Activated T-helper 1 cell treated with anti-CD3 and anti-CD28 coated beads, Interleukin-12 subunit alpha, Interleukin-12 subunit beta, Interleukin-2, Interleukin-4 antibody, amounts not matched to agents 30 ng/mL and 10 ng/mL and 1 ng/mL, durations not matched to agents 14 hours and 24 hours and 36 hours (primary cell): ENCODE data around the gene SLC4A1. TPM values are rescaled to one million over a fixed set of nuclear protein-coding genes. Genes with fewer than 3 reads are reported as not detected.

Source experiments
- DNase-seq: peaks from one replicate; pipeline ENCODE4 v3.0.0; 2021; ENCODE audit warnings: low spot score
- H3K27ac Mint-ChIP-seq: one replicate; pipeline ENCODE4 v1.8.0; 2021; ENCODE audit warnings: mild to moderate bottlenecking, mixed read lengths
- H3K27me3 Mint-ChIP-seq: one replicate; pipeline ENCODE4 v1.8.0; 2022; ENCODE audit warnings: mild to moderate bottlenecking, moderate library complexity, mixed read lengths; ENCODE audit not compliant: insufficient read depth
- H3K36me3 Mint-ChIP-seq: one replicate; pipeline ENCODE4 v1.8.0; 2021; ENCODE audit warnings: low read depth, mixed read lengths
- H3K4me1 Mint-ChIP-seq: one replicate; pipeline ENCODE4 v1.8.0; 2021; ENCODE audit warnings: low read depth, mixed read lengths
- H3K4me3 Mint-ChIP-seq: one replicate; pipeline ENCODE4 v1.8.0; 2021; ENCODE audit warnings: mild to moderate bottlenecking, moderate library complexity, mixed read lengths
- H3K9me3 Mint-ChIP-seq: one replicate; pipeline ENCODE4 v1.8.0; 2021; ENCODE audit warnings: mixed read lengths
- intact Hi-C: fragments of 100-400 bp; cut with micrococcal nuclease; formaldehyde crosslinking; loops from one replicate; pipeline ENCODE4 v1.15.1; 2024
- total RNA-seq: library from RNA; stranded (reverse); gene quantifications from 2 replicates; pipeline ENCODE4 v1.2.3, GENCODE V29; 2022

Gene SLC4A1
- total RNA-seq, 1 donor from 2014 or later: not detected

DNA sequence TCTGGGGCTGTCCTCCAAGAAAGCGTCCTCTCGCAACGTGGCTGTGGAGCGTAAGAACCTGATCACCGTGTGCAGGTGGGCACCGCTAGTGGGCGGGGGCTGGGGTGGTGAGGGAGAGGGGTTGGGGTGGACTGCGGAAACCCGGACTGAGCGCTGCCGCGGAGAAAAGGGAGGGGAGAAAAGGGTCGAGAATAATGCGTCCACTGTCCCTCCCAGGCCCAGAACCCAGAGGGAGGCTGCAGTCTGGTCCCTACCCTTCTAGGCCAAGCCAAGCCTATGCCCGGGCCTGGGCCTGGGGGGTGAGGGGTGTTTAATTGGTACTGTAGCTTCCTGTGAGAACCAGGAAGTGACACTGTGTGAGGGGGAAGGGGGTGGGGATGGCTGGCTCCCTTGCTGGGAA lies 40.9 kb upstream of the SLC4A1 start:
- intact Hi-C loops: loop anchor here (1.0 to 5.0 kb wide), 4 partner anchors 15 to 302 kb away; partner anchors contain the start of genes GRN and SLC25A39
- peaks cover 31% of the 10 kb centered on the region for H3K27me3 Mint-ChIP-seq
- H3K4me1 Mint-ChIP-seq: no peaks in the 10 kb centered on the region
- no peak overlapping the region for H3K27ac Mint-ChIP-seq
- no peaks in the 10 kb centered on the region for H3K36me3 Mint-ChIP-seq
- H3K9me3 Mint-ChIP-seq: no peaks in the 10 kb centered on the region
- no peak for DNase-seq
- no peak overlapping the region for H3K4me3 Mint-ChIP-seq

- H3K9me3 Mint-ChIP-seq: no peaks in the 10 kb centered on the region
- intact Hi-C loops: loop anchor here (1.0 to 5.0 kb wide), 4 partner anchors 16 to 301 kb away; partner anchors contain the start of genes GRN and SLC25A39
- no peaks in the 10 kb centered on the region for H3K4me1 Mint-ChIP-seq
- H3K36me3 Mint-ChIP-seq: no peaks in the 10 kb centered on the region
- peak within 1 kb of the TSS; percentile 57 for H3K4me3 Mint-ChIP-seq
- peaks cover 28% of the 10 kb centered on the region for H3K27me3 Mint-ChIP-seq
- DNase-seq: peak; percentile 79
- H3K27ac Mint-ChIP-seq: no peak within 1 kb of the TSS
Measured at GRCh38 chr17:44308320-44308818, 40.4 kb upstream of the SLC4A1 start, which contains the start of gene RUNDC3A. RUNDC3A (plus strand) TSS chr17:44308601; CDS start chr17:44308833, 232 bp downstream.

DNA sequence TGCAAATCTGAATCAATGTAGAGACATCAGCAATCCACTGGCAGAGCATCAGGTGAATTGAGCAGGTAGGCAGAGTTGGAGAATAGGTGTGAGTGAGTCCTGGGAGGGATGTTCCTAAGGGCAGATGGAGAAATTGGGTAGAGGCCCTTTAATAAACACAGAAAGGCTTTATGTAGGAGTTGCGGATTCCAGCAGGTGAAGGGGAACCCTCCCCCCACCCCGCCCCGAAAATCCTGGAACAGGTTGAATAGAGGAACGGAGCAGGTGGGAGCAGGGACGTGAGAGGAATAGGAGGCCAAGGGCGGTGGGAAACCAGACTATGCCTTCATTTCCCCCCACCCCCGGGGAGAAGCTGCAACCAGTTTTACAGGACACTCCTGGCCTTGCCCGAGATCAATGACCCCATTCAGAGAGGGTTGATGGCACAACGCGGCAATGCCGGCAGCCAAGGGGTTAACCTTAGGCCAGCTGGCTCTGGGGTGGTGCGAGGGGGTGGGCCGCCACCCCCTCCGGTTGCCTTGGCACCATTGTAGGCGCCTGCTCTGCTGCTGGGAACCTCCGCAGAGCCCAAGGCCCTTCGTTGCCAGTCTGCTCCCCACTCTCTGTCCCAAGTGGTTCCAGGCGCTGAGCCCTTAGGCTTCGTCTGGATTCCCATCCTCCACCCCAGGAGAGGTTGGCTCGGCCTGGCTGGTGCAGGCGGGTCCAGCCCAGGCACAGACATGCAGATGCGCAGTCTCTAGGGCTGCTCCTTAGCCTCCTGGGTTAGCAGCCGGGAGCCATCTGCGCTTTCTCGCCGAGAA lies 39.7 kb upstream of the SLC4A1 start:
- H3K9me3 Mint-ChIP-seq: no peaks in the 10 kb centered on the region
- DNase-seq: no peak
- H3K27ac Mint-ChIP-seq: no peak overlapping the region
- no peaks in the 10 kb centered on the region for H3K36me3 Mint-ChIP-seq
- H3K4me1 Mint-ChIP-seq: no peaks in the 10 kb centered on the region
- intact Hi-C loops: loop anchor here (1.0 to 5.0 kb wide), 4 partner anchors 17 to 300 kb away; partner anchors contain the start of genes GRN and SLC25A39
- peak overlapping the region; percentile 57 for H3K4me3 Mint-ChIP-seq
- H3K27me3 Mint-ChIP-seq: peaks cover 31% of the 10 kb centered on the region

DNA sequence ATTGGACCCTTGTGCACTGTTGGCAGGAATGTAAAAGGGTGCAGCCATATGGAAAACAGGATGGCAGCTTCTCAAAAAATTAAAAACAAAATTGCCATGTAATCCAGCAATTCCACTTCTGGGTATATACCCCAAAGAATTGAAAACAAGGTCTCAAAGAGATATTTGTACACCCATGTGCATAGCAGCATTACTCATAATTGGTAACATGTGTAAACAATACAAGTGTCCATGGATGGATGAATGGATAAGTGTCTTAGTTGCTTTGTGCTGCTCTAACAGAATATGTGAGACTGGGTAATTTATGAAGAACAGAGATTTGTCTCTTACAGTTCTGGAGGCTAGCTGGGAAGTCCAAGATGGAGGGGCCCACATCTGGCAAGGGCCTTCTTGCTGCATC lies 36.7 kb upstream of the SLC4A1 start:
- H3K4me1 Mint-ChIP-seq: no peaks in the 10 kb centered on the region
- no peak for DNase-seq
- H3K27ac Mint-ChIP-seq: no peak overlapping the region
- intact Hi-C loops: loop anchor here (5.0 kb wide), 1 partner anchor 297 kb away; no protein-coding TSS in a partner anchor
- H3K4me3 Mint-ChIP-seq: no peak overlapping the region
- H3K36me3 Mint-ChIP-seq: no peaks in the 10 kb centered on the region
- H3K27me3 Mint-ChIP-seq: peaks cover 29% of the 10 kb centered on the region
- no peaks in the 10 kb centered on the region for H3K9me3 Mint-ChIP-seq

GRCh38 chr17:44297975-44298374 lies 30.0 kb upstream of the SLC4A1 start:
- H3K27me3 Mint-ChIP-seq: peaks cover 19% of the 10 kb centered on the region
- no peak overlapping the region for H3K27ac Mint-ChIP-seq
- H3K4me1 Mint-ChIP-seq: peaks cover 6% of the 10 kb centered on the region

DNA sequence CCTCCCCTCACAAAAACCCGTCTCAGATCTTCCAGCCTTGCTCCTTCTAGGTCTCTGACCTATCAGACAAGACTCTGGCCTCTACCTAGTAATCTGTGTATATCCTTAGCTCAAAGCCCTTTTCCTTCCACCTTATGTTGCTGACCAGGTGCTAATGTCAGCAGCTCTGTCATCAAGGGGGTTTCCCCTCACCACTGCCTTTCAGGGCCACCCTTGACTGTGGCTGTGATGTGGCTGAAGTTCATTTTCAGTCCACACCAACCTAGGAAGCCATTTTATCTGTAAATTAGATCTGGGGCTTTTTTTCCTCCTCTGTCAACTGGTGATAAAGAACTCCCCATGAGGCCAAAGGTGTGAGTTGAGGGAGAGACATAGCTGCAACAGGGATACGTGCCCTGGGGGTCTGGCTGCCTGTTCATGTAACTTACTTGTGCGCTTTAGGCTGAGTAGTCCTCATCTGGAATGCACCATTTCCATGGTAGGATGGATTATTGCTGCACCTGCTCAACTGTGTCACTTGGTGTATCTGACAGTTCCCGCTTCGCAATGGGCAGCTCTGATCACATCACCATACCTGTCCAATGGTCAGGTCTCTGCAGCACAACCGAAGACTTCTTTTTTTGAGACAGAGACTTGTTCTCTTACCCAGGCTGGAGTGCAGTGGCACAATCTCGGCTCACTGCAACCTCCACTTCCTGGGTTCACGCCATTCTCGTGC lies 25.7 kb upstream of the SLC4A1 start:
- DNase-seq: no peak
- intact Hi-C loops: no loop called here

More at GRCh38 chr17:44297975-44298374, 30.0 kb upstream of the SLC4A1 start:
- Mint-ChIP-seq H3K4me3 (no peak overlapping the region), H3K36me3 (no peaks in the 10 kb centered on the region), H3K9me3 (no peaks in the 10 kb centered on the region)
- DNase-seq: no peak
- intact Hi-C loops: no loop called here

GRCh38 chr17:44287651-44288050 lies 19.7 kb upstream of the SLC4A1 start:
- H3K27me3 Mint-ChIP-seq: peaks cover 8% of the 10 kb centered on the region
- intact Hi-C loops: no loop called here
- H3K27ac Mint-ChIP-seq: no peak overlapping the region
- no peaks in the 10 kb centered on the region for H3K9me3 Mint-ChIP-seq
- no peak overlapping the region for H3K4me3 Mint-ChIP-seq
- H3K36me3 Mint-ChIP-seq: no peaks in the 10 kb centered on the region
- DNase-seq: no peak
- H3K4me1 Mint-ChIP-seq: no peaks in the 10 kb centered on the region

More for the DNA sequence above, 25.7 kb upstream of the SLC4A1 start:
- H3K27me3 Mint-ChIP-seq: peaks cover 10% of the 10 kb centered on the region
- peaks cover 6% of the 10 kb centered on the region for H3K4me1 Mint-ChIP-seq
- H3K9me3 Mint-ChIP-seq: no peaks in the 10 kb centered on the region
- no peak overlapping the region for H3K27ac Mint-ChIP-seq
- H3K36me3 Mint-ChIP-seq: no peaks in the 10 kb centered on the region
- H3K4me3 Mint-ChIP-seq: no peak overlapping the region

DNA sequence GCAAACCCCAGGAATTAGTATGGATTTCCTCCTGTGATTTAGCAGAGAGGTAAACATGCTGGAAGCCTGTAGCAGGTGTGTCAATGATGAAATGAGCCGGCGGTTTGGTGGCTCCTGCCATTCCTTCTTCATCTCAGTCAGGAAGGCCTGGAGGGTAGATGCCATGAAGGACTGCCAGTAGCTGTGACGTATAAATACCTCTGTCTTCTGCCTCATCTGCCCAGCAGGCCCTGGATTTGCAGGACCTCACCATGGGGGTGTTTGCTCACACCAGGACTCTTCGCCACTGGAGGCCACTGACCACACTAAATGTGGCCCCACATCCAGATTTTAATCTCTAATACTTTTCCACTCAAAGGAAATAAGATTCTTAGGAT lies 16.1 kb upstream of the SLC4A1 start:
- H3K9me3 Mint-ChIP-seq: no peaks in the 10 kb centered on the region
- H3K36me3 Mint-ChIP-seq: no peaks in the 10 kb centered on the region
- no peak for DNase-seq
- peaks cover 13% of the 10 kb centered on the region for H3K4me1 Mint-ChIP-seq
- H3K4me3 Mint-ChIP-seq: no peak overlapping the region
- peaks cover 5% of the 10 kb centered on the region for H3K27me3 Mint-ChIP-seq
- no peak overlapping the region for H3K27ac Mint-ChIP-seq
- intact Hi-C loops: no loop called here

DNA sequence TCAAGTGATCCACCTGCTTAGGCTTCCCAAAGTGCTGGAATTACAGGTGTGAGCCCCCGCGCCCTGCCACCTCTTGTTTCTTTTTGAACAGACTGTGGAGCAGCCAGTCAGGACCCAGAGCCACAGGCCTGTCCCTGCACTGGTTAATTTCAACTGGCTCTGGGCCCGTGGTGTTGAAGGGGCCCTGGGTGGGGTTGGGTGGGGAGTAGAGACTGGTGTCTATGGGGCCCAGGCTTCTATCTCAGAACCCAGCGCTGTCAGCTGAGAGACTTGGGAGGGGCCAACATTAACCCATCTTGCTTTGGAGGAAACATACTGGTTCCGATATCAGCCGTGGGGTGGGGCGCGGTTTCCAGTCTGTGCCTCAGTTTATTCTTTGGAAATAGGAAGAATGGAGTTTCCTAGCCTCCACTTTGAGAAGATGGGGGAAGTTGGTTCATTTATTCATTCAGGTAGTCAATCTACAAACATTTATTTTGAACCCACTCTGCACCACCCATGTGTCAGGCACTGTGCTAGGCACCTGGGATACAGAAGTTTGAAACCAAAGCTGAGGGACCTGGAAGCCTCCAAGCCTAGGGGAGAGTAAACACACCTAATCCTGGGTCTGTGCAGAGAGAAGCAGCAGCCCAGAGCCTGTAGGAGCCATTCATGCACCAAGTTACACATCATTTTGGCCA lies 15.5 kb upstream of the SLC4A1 start:
- H3K36me3 Mint-ChIP-seq: no peaks in the 10 kb centered on the region
- peaks cover 8% of the 10 kb centered on the region for H3K27me3 Mint-ChIP-seq
- H3K4me3 Mint-ChIP-seq: no peak overlapping the region
- no peak for DNase-seq
- H3K27ac Mint-ChIP-seq: no peak overlapping the region
- intact Hi-C loops: no loop called here
- H3K9me3 Mint-ChIP-seq: no peaks in the 10 kb centered on the region
- peaks cover 13% of the 10 kb centered on the region for H3K4me1 Mint-ChIP-seq

DNA sequence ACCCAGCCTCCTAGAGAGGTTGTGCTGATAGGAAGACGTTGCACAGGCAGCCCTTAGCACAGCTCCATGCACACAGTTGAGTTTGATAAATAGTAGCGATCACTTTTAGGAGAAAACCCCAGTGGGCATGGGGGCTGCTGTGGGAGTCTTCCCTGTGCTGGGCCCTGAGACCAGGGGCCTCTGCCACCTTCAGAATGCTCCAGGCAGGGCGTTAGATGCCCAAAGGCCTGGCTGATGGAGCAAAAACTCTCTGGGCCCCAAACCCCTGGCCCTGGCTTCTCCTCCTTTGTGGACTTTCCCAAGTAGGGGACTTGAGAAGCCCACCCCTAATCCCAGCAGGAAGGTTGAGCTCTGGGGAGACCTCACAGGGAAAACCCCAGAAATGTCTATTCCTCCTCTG lies 14.3 kb upstream of the SLC4A1 start:
- Mint-ChIP-seq H3K9me3 (no peaks in the 10 kb centered on the region), H3K4me3 (no peak overlapping the region), H3K27me3 (peaks cover 8% of the 10 kb centered on the region), H3K36me3 (no peaks in the 10 kb centered on the region), H3K4me1 (peaks cover 13% of the 10 kb centered on the region), H3K27ac (no peak overlapping the region)
- intact Hi-C loops: no loop called here
- DNase-seq: no peak

- no peak for DNase-seq
- Mint-ChIP-seq H3K27ac (no peak overlapping the region), H3K9me3 (no peaks in the 10 kb centered on the region), H3K27me3 (peaks cover 8% of the 10 kb centered on the region), H3K4me3 (no peak overlapping the region), H3K36me3 (no peaks in the 10 kb centered on the region), H3K4me1 (peaks cover 13% of the 10 kb centered on the region)
- intact Hi-C loops: no loop called here
Measured at GRCh38 chr17:44281570-44281969, 13.6 kb upstream of the SLC4A1 start.

GRCh38 chr17:44280392-44280937 lies 12.5 kb upstream of the SLC4A1 start:
- Mint-ChIP-seq H3K36me3 (no peaks in the 10 kb centered on the region), H3K4me1 (peaks cover 13% of the 10 kb centered on the region), H3K9me3 (no peaks in the 10 kb centered on the region), H3K27me3 (peaks cover 8% of the 10 kb centered on the region), H3K4me3 (no peak overlapping the region), H3K27ac (no peak overlapping the region)
- intact Hi-C loops: no loop called here
- no peak for DNase-seq
